GM13976 (cell line): ENCODE data around the gene RXFP2.

Experiments used
- DNase-seq: peaks from one replicate; pipeline ENCODE4 v3.0.0; 2012; ENCODE audit warnings: low spot score
- CTCF ChIP-seq: IDR thresholded peaks from 2 replicates; pipeline ENCODE4 v1.5.1; 2012; ENCODE audit warnings: borderline replicate concordance, mild to moderate bottlenecking; ENCODE audit not compliant: insufficient read depth; ENCODE audit errors: extremely low read depth, missing control alignments, control extremely low read depth
- in situ Hi-C: fragments of 300-500 bp; cut with MboI; formaldehyde crosslinking; loops from one replicate; pipeline ENCODE4 v1.12.0; 2022; ENCODE audit warnings: low sequenced_read_pairs, mixed read lengths, inconsistent platforms; ENCODE audit not compliant: unreplicated experiment

Gene RXFP2

GRCh38 chr13:31722673-31723072, 16.7 kb upstream of the RXFP2 start:
- in situ Hi-C loops = no loop called here
- no peak for DNase-seq
- TF ChIP-seq CTCF = no peak

- no peak for DNase-seq
- no peak for TF ChIP-seq CTCF
- in situ Hi-C loops = loop anchor here (25.0 kb wide), 1 partner anchor 489 kb away; no protein-coding TSS in a partner anchor
Measured at GRCh38 chr13:31725841-31726240, 13.5 kb upstream of the RXFP2 start.

GRCh38 chr13:31731921-31732320, 7.4 kb upstream of the RXFP2 start:
- in situ Hi-C loops = loop anchor here (10.0 to 25.0 kb wide), 2 partner anchors 297 to 495 kb away; no protein-coding TSS in a partner anchor
- TF ChIP-seq CTCF = no peak
- no peak for DNase-seq

GRCh38 chr13:31733066-31733465, 6.3 kb upstream of the RXFP2 start:
- in situ Hi-C loops = loop anchor here (10.0 to 25.0 kb wide), 2 partner anchors 298 to 496 kb away; no protein-coding TSS in a partner anchor

GRCh38 chr13:31733647-31734046, 5.7 kb upstream of the RXFP2 start:
- in situ Hi-C loops = loop anchor here (10.0 to 25.0 kb wide), 2 partner anchors 299 to 496 kb away; no protein-coding TSS in a partner anchor
- no peak for DNase-seq
- TF ChIP-seq CTCF = no peak

More at GRCh38 chr13:31733066-31733465, 6.3 kb upstream of the RXFP2 start:
- no peak for TF ChIP-seq CTCF
- DNase-seq = no peak

GRCh38 chr13:31742097-31742734, 2.9 kb downstream of the RXFP2 start:
- TF ChIP-seq CTCF = peak; percentile 97
- in situ Hi-C loops = loop anchor here (25.0 kb wide), 1 partner anchor 505 kb away; no protein-coding TSS in a partner anchor
- peak; percentile 55 for DNase-seq

GRCh38 chr13:31747291-31747690, 8.0 kb downstream of the RXFP2 start:
- no peak for DNase-seq
- in situ Hi-C loops = loop anchor here (25.0 kb wide), 1 partner anchor 510 kb away; no protein-coding TSS in a partner anchor
- TF ChIP-seq CTCF = no peak
